Neutrophil (primary cell): ENCODE measurements around the gene TSEN34.
"Not testable (repeated sequence)": the region's sequence is repeated elsewhere in the genome, so short reads cannot be mapped to it uniquely, and the experiment has no call there.

Source experiments
- H3K27ac ChIP-seq: fragments of 200-600 bp; sonication (generic); 2 replicates; pipeline ENCODE4 v1.5.1; 2016; ENCODE audit warnings: mild to moderate bottlenecking, moderate library complexity
- H3K27me3 ChIP-seq: fragments of 200-600 bp; sonication (generic); 2 replicates; pipeline ENCODE4 v1.6.0; 2016; ENCODE audit warnings: mild to moderate bottlenecking
- H3K36me3 ChIP-seq: fragments of 200-600 bp; sonication (generic); 2 replicates; pipeline ENCODE4 v1.5.1; 2017
- H3K4me1 ChIP-seq, 2 experiments: fragments of 200-600 bp in 1 of 2; sonication (generic) in 1 of 2; 1 replicate in 1 of 2; 2 replicates in 1 of 2; pipeline versions ENCODE4 v1.5.1 to v1.6.1; 2013 to 2016; ENCODE audit warnings: low read depth in 1 of 2, low read length in 1 of 2, mild to moderate bottlenecking in 1 of 2, moderate library complexity in 1 of 2; ENCODE audit not compliant: control insufficient read depth in 1 of 2, insufficient read depth in 1 of 2
- H3K4me3 ChIP-seq, 2 experiments: fragments of 200-600 bp in 1 of 2; sonication (generic) in 1 of 2; 1 replicate in 1 of 2; 2 replicates in 1 of 2; pipeline ENCODE4 v1.5.1; 2013 to 2016; ENCODE audit warnings: low read depth in 1 of 2, low read length in 1 of 2, mild to moderate bottlenecking in 1 of 2, moderate library complexity in 1 of 2
- H3K9me3 ChIP-seq: fragments of 200-600 bp; sonication (generic); 2 replicates; pipeline ENCODE4 v1.5.1; 2016
- CTCF ChIP-seq: fragments of 200-600 bp; sonication (generic); IDR thresholded peaks from 2 replicates; pipeline ENCODE4 v1.5.1; 2016; ENCODE audit warnings: antibody characterized with exemption

The TSEN34 gene

GRCh38 chr19:54162884-54163283, 28.2 kb upstream of the TSEN34 start:
- H3K9me3 ChIP-seq, result no peaks in the 10 kb centered on the region
- peak overlapping the region; percentile 68 for H3K27ac ChIP-seq
- peaks cover 70 to 75% of the 10 kb centered on the region in 2 experiments for H3K4me1 ChIP-seq
- no peak for TF ChIP-seq CTCF
- peak overlapping the region; percentile 49 to 67 for H3K4me3 ChIP-seq
- peaks cover 4% of the 10 kb centered on the region for H3K36me3 ChIP-seq
- H3K27me3 ChIP-seq, result peaks cover 20% of the 10 kb centered on the region

GRCh38 chr19:54164369-54165068, 26.6 kb upstream of the TSEN34 start:
- peaks cover 62 to 69% of the 10 kb centered on the region in 2 experiments for H3K4me1 ChIP-seq
- no peaks in the 10 kb centered on the region for H3K9me3 ChIP-seq
- TF ChIP-seq CTCF, result peak; percentile 8
- no peaks in the 10 kb centered on the region for H3K36me3 ChIP-seq
- no peak overlapping the region for H3K27ac ChIP-seq
- peak overlapping the region; percentile 2 to 13 for H3K4me3 ChIP-seq
- peaks cover 20% of the 10 kb centered on the region for H3K27me3 ChIP-seq

- no peak for TF ChIP-seq CTCF
- H3K4me1 ChIP-seq, result peaks cover 60 to 66% of the 10 kb centered on the region in 2 experiments
- H3K27me3 ChIP-seq, result peaks cover 20% of the 10 kb centered on the region
- H3K36me3 ChIP-seq, result no peaks in the 10 kb centered on the region
- no peak overlapping the region for H3K4me3 ChIP-seq
- no peaks in the 10 kb centered on the region for H3K9me3 ChIP-seq
- H3K27ac ChIP-seq, result no peak overlapping the region
Observed at GRCh38 chr19:54165222-54165621, 25.9 kb upstream of the TSEN34 start.

- peak; percentile 82 for TF ChIP-seq CTCF
- Histone ChIP-seq H3K9me3 (no peaks in the 10 kb centered on the region), H3K27ac (peak overlapping the region; percentile 39), H3K27me3 (peaks cover 20% of the 10 kb centered on the region), H3K36me3 (peaks cover 2% of the 10 kb centered on the region), H3K4me1 (peaks cover 39 to 48% of the 10 kb centered on the region in 2 experiments), H3K4me3 (peak overlapping the region in 1 of 2 experiments; percentile 17)
Observed at GRCh38 chr19:54168174-54168917, 22.8 kb upstream of the TSEN34 start.

GRCh38 chr19:54169149-54169740, 21.9 kb upstream of the TSEN34 start:
- H3K27ac ChIP-seq, result no peak overlapping the region
- H3K36me3 ChIP-seq, result peaks cover 11% of the 10 kb centered on the region
- peaks cover 31 to 46% of the 10 kb centered on the region in 2 experiments for H3K4me1 ChIP-seq
- H3K27me3 ChIP-seq, result peaks cover 17% of the 10 kb centered on the region
- no peak overlapping the region for H3K4me3 ChIP-seq
- no peaks in the 10 kb centered on the region for H3K9me3 ChIP-seq
- no peak for TF ChIP-seq CTCF

GRCh38 chr19:54171736-54172431, 19.2 kb upstream of the TSEN34 start:
- not testable (repeated sequence) for H3K4me3 ChIP-seq, H3K27ac ChIP-seq, H3K9me3 ChIP-seq, H3K27me3 ChIP-seq
- H3K4me1 ChIP-seq, result peaks cover 21 to 29% of the 10 kb centered on the region in 2 experiments
- peaks cover 35% of the 10 kb centered on the region for H3K36me3 ChIP-seq
